Measurements from ENCODE around the gene PLCL2.

- TF ChIP-seq CTCF (IDR thresholded peaks at IDR 0.05) (no peak), REST (IDR thresholded peaks at IDR 0.05; ENCODE audit: insufficient read depth in 1 of 2, low read depth in 2 of 2, low read length in 1 of 2) (no peak), POLR2AphosphoS5 (IDR thresholded peaks at IDR 0.05; ENCODE audit: low read depth, low read length) (no peak), TCF7L2 (IDR thresholded peaks at IDR 0.05; ENCODE audit: low read depth, low read length) (no peak)
Measured at GRCh38 chr3:17121336-17121735, 236.6 kb downstream of the PLCL2 start.

Data from Panc1 (cell line).